AG04449 (cell line): ENCODE measurements around the gene ASPSCR1.

Experiments used
- CTCF ChIA-PET: fragments of 350-600 bp; formaldehyde crosslinking; extraction: SDS; loops from one replicate; lab custom pipeline; 2021; ENCODE audit warnings: antibody characterized with exemption; lab: Yijun Ruan, JAX
- POLR2A ChIA-PET: fragments of 400-600, 350-600 bp; formaldehyde crosslinking; extraction: SDS; loops from one replicate; lab custom pipeline; 2020; ENCODE audit warnings: antibody characterized with exemption, inconsistent platforms; lab: Yijun Ruan, JAX
- DNase-seq: peaks from one replicate; pipeline ENCODE4 v3.0.0-alpha.2; 2010; ENCODE audit warnings: low read depth, low spot score
- H3K4me3 ChIP-seq: 2 replicates; pipeline ENCODE4 v1.5.1; 2011; ENCODE audit warnings: low read depth, mild to moderate bottlenecking, control low read depth, low read length
- TF ChIP-seq, protein P1 (sequence below): IDR thresholded peaks from one replicate; pipeline ENCODE4 v1.5.1; 2011; ENCODE audit warnings: mild to moderate bottlenecking, moderate library complexity, low read length, control low read depth, inconsistent platforms; ENCODE audit not compliant: insufficient read depth; ENCODE audit errors: missing control alignments

The ASPSCR1 gene

DNA sequence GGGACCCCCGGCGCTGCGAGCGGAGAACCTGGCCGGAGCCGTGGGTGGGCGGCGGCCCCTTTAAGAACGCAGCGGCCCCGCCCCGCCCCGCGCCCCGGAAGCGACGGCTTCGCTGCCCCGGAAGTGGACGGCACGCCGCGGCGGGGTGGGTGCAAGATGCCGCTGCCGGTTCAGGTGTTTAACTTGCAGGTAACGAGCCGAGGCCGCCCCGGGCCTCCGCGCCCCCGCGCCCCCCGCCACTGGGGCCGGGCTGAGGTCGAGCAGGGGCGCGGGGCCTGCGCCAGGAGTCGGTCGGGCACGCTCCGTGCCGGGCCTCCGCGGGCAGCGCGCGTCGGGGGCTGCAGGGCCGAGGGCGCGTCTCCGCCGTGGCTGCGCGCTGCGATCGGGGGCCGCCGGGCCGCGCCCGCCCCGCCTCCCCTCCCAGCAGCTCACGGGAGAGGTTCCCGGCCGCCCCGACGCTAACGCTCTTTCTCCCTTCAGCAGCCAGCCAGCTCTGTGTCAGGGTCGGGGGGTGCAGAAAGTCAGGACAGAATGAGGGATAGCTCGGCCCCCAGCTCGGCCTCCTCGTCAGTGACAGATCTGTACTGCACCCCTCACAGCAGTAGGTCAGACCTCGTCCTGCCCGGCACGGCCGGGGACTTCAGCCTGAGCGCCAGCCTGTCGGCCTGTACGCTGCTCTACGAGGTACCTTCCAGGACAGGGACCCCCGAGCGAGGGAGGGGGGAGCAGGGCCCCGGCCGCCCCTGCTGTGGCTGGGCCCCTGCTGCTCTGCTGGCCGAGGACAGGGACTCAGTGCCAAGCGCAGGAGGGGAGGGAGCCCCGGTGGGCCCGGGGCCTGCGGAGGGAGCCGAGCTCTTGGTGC lies 74.6 kb downstream of the ASPSCR1 start, which contains the start of the genes GPS1 and RFNG:
GPS1 (plus strand) TSS at position 123 of the 862 bp plus-strand sequence; CDS start at position 157, 34 bp downstream.
RFNG (minus strand) TSS at position 36 of the 862 bp plus-strand sequence. CDS start 45 bp downstream, outside the sequence.
- ChIA-PET CTCF (interaction anchor here (1.0 to 7.1 kb wide), 4 partner anchors 12 to 93 kb away, joined by 5 to 47 read pairs (median 6); partner anchors contain the start of gene DCXR), POLR2A (interaction anchor here (1.2 to 1.8 kb wide), 2 partner anchors 14 to 35 kb away, joined by 3 to 5 read pairs; partner anchors contain the start of gene DCXR)
- no peak for DNase-seq

DNA sequence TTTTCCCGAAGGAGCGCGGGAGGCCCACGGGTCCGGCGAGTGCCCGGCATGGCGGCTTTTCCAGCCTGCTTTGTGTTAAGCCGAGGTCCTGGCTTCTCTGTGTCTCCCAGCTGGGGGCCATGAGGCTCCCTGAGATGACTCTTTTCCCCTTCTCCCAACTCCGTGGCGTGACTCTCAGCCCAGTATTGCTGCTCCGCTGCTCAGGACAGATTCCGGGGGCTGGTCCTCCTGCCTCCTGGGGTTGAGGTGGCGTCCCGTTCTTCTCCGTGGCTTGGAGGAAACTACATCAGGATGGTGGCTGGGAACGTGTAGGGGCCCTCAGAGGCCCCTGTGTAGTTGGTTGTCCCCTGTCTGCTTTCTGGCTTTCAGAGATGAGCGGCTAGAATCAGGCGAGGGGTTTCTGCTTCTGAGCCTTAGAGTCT lies 75.2 kb downstream of the ASPSCR1 start:
- TF ChIP-seq, protein P1, sequence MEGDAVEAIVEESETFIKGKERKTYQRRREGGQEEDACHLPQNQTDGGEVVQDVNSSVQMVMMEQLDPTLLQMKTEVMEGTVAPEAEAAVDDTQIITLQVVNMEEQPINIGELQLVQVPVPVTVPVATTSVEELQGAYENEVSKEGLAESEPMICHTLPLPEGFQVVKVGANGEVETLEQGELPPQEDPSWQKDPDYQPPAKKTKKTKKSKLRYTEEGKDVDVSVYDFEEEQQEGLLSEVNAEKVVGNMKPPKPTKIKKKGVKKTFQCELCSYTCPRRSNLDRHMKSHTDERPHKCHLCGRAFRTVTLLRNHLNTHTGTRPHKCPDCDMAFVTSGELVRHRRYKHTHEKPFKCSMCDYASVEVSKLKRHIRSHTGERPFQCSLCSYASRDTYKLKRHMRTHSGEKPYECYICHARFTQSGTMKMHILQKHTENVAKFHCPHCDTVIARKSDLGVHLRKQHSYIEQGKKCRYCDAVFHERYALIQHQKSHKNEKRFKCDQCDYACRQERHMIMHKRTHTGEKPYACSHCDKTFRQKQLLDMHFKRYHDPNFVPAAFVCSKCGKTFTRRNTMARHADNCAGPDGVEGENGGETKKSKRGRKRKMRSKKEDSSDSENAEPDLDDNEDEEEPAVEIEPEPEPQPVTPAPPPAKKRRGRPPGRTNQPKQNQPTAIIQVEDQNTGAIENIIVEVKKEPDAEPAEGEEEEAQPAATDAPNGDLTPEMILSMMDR = no peak
- ChIA-PET POLR2A (interaction anchor here (1.2 to 1.6 kb wide), 2 partner anchors 11 to 15 kb away, joined by 4 read pairs; partner anchors contain the start of gene DCXR), CTCF (interaction anchor here (1.0 to 7.1 kb wide), 4 partner anchors 13 to 93 kb away, joined by 5 to 47 read pairs (median 6); partner anchors contain the start of gene DCXR)
- peak overlapping the region; percentile 82 for H3K4me3 ChIP-seq
- no peak for DNase-seq

More for the DNA sequence above, 74.6 kb downstream of the ASPSCR1 start, which contains the start of the genes GPS1 and RFNG:
- TF ChIP-seq, protein P1 = no peak
- peak within 1 kb of the TSS; percentile 82 for H3K4me3 ChIP-seq

DNA sequence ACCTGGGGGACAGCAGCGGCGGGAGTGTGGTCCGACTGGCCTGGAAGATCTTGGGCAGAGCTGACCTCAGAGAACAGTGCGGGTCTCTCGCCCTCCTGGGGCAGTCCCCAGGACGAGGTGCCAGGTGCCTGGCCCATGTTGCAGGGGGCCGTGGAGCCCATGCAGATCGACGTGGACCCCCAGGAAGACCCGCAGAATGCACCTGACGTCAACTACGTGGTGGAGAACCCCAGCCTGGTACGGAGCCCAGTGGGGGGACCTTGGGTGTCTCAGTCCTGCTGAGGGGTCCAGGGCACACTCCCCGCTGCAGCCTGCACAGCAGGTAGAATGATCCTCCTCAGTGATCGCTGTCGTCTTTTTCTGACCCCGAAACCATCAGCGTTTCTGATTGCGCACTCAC lies 75.7 kb downstream of the ASPSCR1 start:
- ChIA-PET CTCF (interaction anchor here (2.0 to 7.1 kb wide), 2 partner anchors 14 to 94 kb away, joined by 6 to 47 read pairs; partner anchors contain the start of gene DCXR), POLR2A (interaction anchor here (0.6 to 1.6 kb wide), 3 partner anchors 11 to 72 kb away, joined by 3 to 4 read pairs (median 4); partner anchors contain the start of gene DCXR)
- TF ChIP-seq, protein P1 = no peak
- H3K4me3 ChIP-seq = peak overlapping the region; percentile 82
- no peak for DNase-seq

DNA sequence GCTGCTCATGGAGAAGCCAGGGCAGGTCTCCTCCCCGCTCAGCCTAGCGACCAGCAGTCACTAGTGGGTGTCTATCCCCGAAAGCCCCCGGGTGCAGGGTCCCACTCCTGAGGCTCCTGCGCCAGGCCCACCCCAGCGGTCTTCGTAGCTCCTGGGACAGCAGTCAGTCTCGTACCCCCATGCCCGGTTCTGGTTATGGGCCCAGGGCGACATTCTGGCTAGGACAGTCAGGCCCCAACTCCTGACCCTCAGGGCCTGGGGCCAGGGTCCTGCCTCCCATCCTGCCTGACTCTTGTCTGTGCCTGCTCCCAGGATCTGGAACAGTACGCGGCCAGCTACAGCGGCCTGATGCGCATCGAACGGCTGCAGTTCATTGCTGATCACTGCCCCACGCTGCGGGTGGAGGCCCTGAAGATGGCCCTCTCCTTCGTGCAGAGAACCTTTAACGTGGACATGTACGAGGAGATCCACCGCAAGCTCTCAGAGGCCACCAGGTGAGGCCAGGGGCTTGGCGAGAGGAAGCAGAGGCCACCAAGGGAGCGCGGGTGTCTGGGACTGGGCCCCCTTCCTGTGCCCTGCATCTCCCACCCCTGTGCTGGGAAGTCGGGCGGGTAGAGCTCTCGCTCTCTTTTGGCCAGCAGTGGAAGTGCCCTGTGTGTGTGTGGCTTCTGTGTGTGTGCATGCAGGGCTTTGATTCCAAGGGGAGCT lies 76.3 kb downstream of the ASPSCR1 start:
- ChIA-PET CTCF (interaction anchor here (1.1 to 7.1 kb wide), 5 partner anchors 11 to 101 kb away, joined by 3 to 47 read pairs (median 6); partner anchors contain the start of genes DCXR and DUS1L), POLR2A (interaction anchor here (0.6 to 1.6 kb wide), 4 partner anchors 10 to 72 kb away, joined by 3 to 4 read pairs (median 4); partner anchors contain the start of gene DCXR)
- TF ChIP-seq, protein P1 = no peak
- DNase-seq = no peak
- H3K4me3 ChIP-seq = peak overlapping the region; percentile 82

DNA sequence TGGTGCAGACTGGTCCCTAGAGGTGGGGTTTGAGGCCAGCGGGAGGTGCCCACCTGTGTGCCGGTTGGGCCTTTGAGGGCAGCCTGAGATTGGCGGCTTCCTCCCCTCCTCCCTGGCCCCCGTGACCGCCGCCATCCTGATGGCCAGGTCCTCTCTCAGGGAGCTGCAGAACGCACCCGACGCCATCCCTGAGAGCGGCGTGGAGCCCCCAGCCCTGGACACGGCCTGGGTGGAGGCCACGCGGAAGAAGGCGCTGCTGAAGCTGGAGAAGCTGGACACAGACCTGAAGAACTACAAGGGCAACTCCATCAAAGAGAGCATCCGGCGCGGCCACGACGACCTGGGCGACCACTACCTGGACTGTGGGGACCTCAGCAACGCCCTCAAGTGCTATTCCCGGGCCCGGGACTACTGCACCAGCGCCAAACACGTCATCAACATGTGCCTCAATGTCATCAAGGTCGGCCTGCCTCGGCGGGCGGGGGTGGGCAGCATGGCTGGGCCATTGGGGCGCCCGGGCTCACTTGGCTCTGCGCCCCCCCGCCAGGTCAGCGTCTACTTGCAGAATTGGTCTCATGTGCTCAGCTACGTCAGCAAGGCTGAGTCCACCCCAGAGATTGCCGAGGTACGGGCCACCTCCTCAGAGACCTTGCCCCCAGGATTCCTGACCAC lies 77.1 kb downstream of the ASPSCR1 start:
- H3K4me3 ChIP-seq = no peak overlapping the region
- ChIA-PET CTCF (interaction anchor here (0.7 to 7.1 kb wide), 5 partner anchors 11 to 100 kb away, joined by 3 to 47 read pairs (median 5); partner anchors contain the start of genes DCXR and DUS1L), POLR2A (interaction anchor here (1.1 to 1.6 kb wide), 3 partner anchors 11 to 44 kb away, joined by 3 to 4 read pairs (median 4); partner anchors contain the start of genes DCXR and FASN)
- TF ChIP-seq, protein P1 = no peak
- no peak for DNase-seq
